K562 (cell line): ENCODE results near the gene PMP22. TPM values are rescaled to one million over a fixed set of nuclear protein-coding genes. Genes with fewer than 3 reads are reported as not detected.

Experiments used
- ATAC-seq: fragments of 200-7000 bp; cut with Tn5 transposase; 3 replicates; pipeline ENCODE4 v1.9.1; 2020; ENCODE audit warnings: moderate library complexity
- BruUV-seq: library from RNA; stranded (reverse); fragments of 400-500 nt; replicated peaks from 2 replicates; lab custom pipeline; 2021; lab: Mats Ljungman, UMichigan
- CTCF ChIA-PET: fragments of 300-600 bp; formaldehyde crosslinking; extraction: SDS; loops from one replicate; lab custom pipeline; 2021; ENCODE audit warnings: low intra/inter-chr PET ratio; lab: Yijun Ruan, JAX
- POLR2A ChIA-PET: fragments of 300-600, 350-650 bp; sonication (Branson Sonifier 250); formaldehyde crosslinking; extraction: SDS; loops from one replicate; lab custom pipeline; 2021; ENCODE audit warnings: antibody characterized with exemption, inconsistent platforms; lab: Yijun Ruan, JAX
- DNase-seq, 4 experiments: peaks; one replicate each; pipeline versions ENCODE4 v3.0.0 to v3.0.0-alpha.2; 2011 to 2018; ENCODE audit warnings: low spot score in 3 of 4, mixed read lengths in 3 of 4; ENCODE audit errors: extremely low read depth in 1 of 4
- FAIRE-seq: peaks from 2 replicates; lab custom pipeline; 2011; peaks lifted over from hg19 to GRCh38; lab: Jason Lieb, UNC
- H2AFZ ChIP-seq: 2 replicates; pipeline ENCODE4 v1.6.0; 2011; ENCODE audit warnings: low read depth, low read length, control low read depth, inconsistent platforms
- H3K27ac ChIP-seq: fragments of 200-600 bp; 3 replicates; pipeline ENCODE4 v1.8.0; 2011; ENCODE audit warnings: low read depth, mild to moderate bottlenecking, control low read depth, inconsistent platforms, low read length, moderate library complexity, mixed read lengths; ENCODE audit errors: extremely low read depth
- H3K27me3 ChIP-seq, 2 experiments: fragments of 300-600 bp in 1 of 2; 2 replicates in 1 of 2; 3 replicates in 1 of 2; pipeline versions ENCODE4 v1.6.0 to v1.8.0; 2011; ENCODE audit warnings: inconsistent platforms in 2 of 2, low read length in 2 of 2, mild to moderate bottlenecking in 1 of 2, mixed read lengths in 1 of 2, moderate library complexity in 1 of 2; ENCODE audit not compliant: control insufficient read depth in 2 of 2, insufficient read depth in 2 of 2
- H3K36me3 ChIP-seq: fragments of 300-600 bp; 3 replicates; pipeline ENCODE4 v1.8.0; 2011; ENCODE audit warnings: mild to moderate bottlenecking, low read length, inconsistent platforms; ENCODE audit not compliant: control insufficient read depth, insufficient read depth
- H3K4me1 ChIP-seq, 2 experiments: fragments of 200-600 bp in 1 of 2; replicated peaks in 1 of 2; 2 replicates in 1 of 2; 3 replicates in 1 of 2; pipeline versions ENCODE4 v1.5.1 to v1.8.0; 2011; ENCODE audit warnings: inconsistent platforms in 2 of 2, low read length in 2 of 2, mild to moderate bottlenecking in 1 of 2, mixed read lengths in 1 of 2, moderate library complexity in 1 of 2; ENCODE audit not compliant: control insufficient read depth in 2 of 2, insufficient read depth in 2 of 2
- H3K4me2 ChIP-seq: 2 replicates; pipeline ENCODE4 v1.6.1; 2011; ENCODE audit warnings: low read length, control low read depth, inconsistent platforms, mixed read lengths; ENCODE audit not compliant: insufficient read depth
- H3K4me3 ChIP-seq: fragments of 200-600 bp; sonication (generic), shearing (Covaris generic); 2 replicates; pipeline ENCODE4 v1.5.1; 2016; ENCODE audit warnings: control low read depth, inconsistent platforms
- H3K79me2 ChIP-seq: fragments of 200-600 bp; 3 replicates; pipeline ENCODE4 v1.8.0; 2011; ENCODE audit warnings: low read length, inconsistent platforms; ENCODE audit not compliant: control insufficient read depth, insufficient read depth
- H3K9ac ChIP-seq, 2 experiments: 2 replicates each; pipeline versions ENCODE4 v1.6.0 to v1.6.1; 2011; ENCODE audit warnings: low read depth in 2 of 2, low read length in 2 of 2, control low read depth in 1 of 2, inconsistent platforms in 1 of 2, mild to moderate bottlenecking in 1 of 2, mixed read lengths in 1 of 2; ENCODE audit not compliant: insufficient read depth in 1 of 2
- H3K9me1 ChIP-seq: one replicate; pipeline ENCODE4 v1.6.0; 2011; ENCODE audit warnings: inconsistent platforms, mild to moderate bottlenecking, low read length, moderate library complexity; ENCODE audit not compliant: control insufficient read depth, insufficient read depth
- H3K9me3 ChIP-seq: replicated peaks from 2 replicates; pipeline ENCODE4 v1.5.1; 2011; ENCODE audit warnings: low read depth, low read length, inconsistent platforms; ENCODE audit not compliant: control insufficient read depth, insufficient read depth
- H4K20me1 ChIP-seq: replicated peaks from 2 replicates; pipeline ENCODE4 v1.6.1; 2011; ENCODE audit warnings: low read length, inconsistent platforms, mixed read lengths; ENCODE audit not compliant: control insufficient read depth, insufficient read depth
- CEBPG ChIP-seq, 3 experiments: fragments of 200-800 bp in 1 of 3; sonication (Bioruptor generic) in 1 of 3; sonication (generic) in 1 of 3; formaldehyde crosslinking in 1 of 3; IDR thresholded peaks in 2 of 3; conservative IDR thresholded peaks in 1 of 3; 2 replicates each; pipeline versions ENCODE4 v1.6.1 to v1.8.0; 2016 to 2022; ENCODE audit warnings: missing compliant biosample characterization in 2 of 3, missing genetic modification characterization in 2 of 3, mild to moderate bottlenecking in 1 of 3, missing genetic modification reagents in 1 of 3
- CHD1 ChIP-seq: fragments of 200-600 bp; sonication (generic); IDR thresholded peaks from one replicate; pipeline ENCODE4 v1.6.1; 2012; ENCODE audit warnings: mild to moderate bottlenecking, moderate library complexity, low read length, inconsistent platforms
- FOSL1 ChIP-seq: fragments of 200-800 bp; sonication (Bioruptor generic); conservative IDR thresholded peaks from 2 replicates; pipeline ENCODE4 v1.6.1; 2016; ENCODE audit warnings: missing genetic modification characterization, missing compliant biosample characterization
- GABPB1 ChIP-seq: sonication (generic); formaldehyde crosslinking; IDR thresholded peaks from 2 replicates; pipeline ENCODE4 v1.8.0; 2022; ENCODE audit warnings: mild to moderate bottlenecking, missing genetic modification reagents
- MXI1 ChIP-seq: IDR thresholded peaks from 2 replicates; pipeline ENCODE4 v1.6.1; 2011; ENCODE audit warnings: low read depth, mild to moderate bottlenecking, improper control_type of control experiment, low read length
- NFYB ChIP-seq: IDR thresholded peaks from 2 replicates; pipeline ENCODE4 v1.6.1; 2011; ENCODE audit warnings: mild to moderate bottlenecking, moderate library complexity; ENCODE audit not compliant: insufficient read length; ENCODE audit errors: extremely low read depth
- SMARCB1 ChIP-seq: IDR thresholded peaks from 2 replicates; pipeline ENCODE4 v1.6.1; 2011; ENCODE audit warnings: improper control_type of control experiment, low read depth; ENCODE audit not compliant: insufficient read length
- SREBF2 ChIP-seq: sonication (generic); formaldehyde crosslinking; IDR thresholded peaks from 2 replicates; pipeline ENCODE4 v1.4.0; 2020; ENCODE audit warnings: mild to moderate bottlenecking, missing genetic modification reagents
- SRSF9 ChIP-seq: fragments of 200-400 bp; formaldehyde crosslinking; IDR thresholded peaks from 2 replicates; pipeline ENCODE4 v1.6.1; 2017; ENCODE audit warnings: low read depth, low read length, borderline replicate concordance
- ZC3H4 ChIP-seq: sonication (generic); formaldehyde crosslinking; IDR thresholded peaks from 2 replicates; pipeline ENCODE4 v1.9.0; 2021; ENCODE audit warnings: missing genetic modification reagents, borderline replicate concordance
- ZKSCAN8 ChIP-seq: fragments of 200-800 bp; sonication (Bioruptor generic); IDR thresholded peaks from 2 replicates; pipeline ENCODE4 v1.6.1; 2016; ENCODE audit warnings: missing genetic modification characterization, missing compliant biosample characterization
- ZNF165 ChIP-seq: fragments of 250-450 bp; sonication (Bioruptor Pico); IDR thresholded peaks from 2 replicates; pipeline ENCODE4 v1.4.0; 2020; ENCODE audit warnings: borderline replicate concordance
- ZNF197 ChIP-seq: fragments of 200-800 bp; sonication (Bioruptor generic); IDR thresholded peaks from 2 replicates; pipeline ENCODE4 v1.6.1; 2016; ENCODE audit warnings: low read depth, missing genetic modification characterization, missing compliant biosample characterization
- ZSCAN29 ChIP-seq: fragments of 450-650 bp; IDR thresholded peaks from 2 replicates; pipeline ENCODE4 v1.6.1; 2017
- WGBS: fragments of 100-300 bp; shearing (Covaris generic); methylation state at CpG from one replicate; pipeline ENCODE4 v1.1.6; 2016; ENCODE audit warnings: low coverage, mixed read lengths; ENCODE audit not compliant: insufficient coverage; ENCODE audit errors: missing lambda C conversion rate; 5-methylcytosine and 5-hydroxymethylcytosine counted together
- in situ Hi-C: fragments of 300-500 bp; cut with MboI; formaldehyde crosslinking; loops from 4 replicates; pipeline ENCODE4 v1.15.0; 2018; ENCODE audit warnings: inconsistent platforms, mixed read lengths
- intact Hi-C: fragments of 100-400 bp; cut with micrococcal nuclease; formaldehyde crosslinking; loops from 2 replicates; pipeline ENCODE4 v1.14.2; 2022
- polyA plus RNA-seq, 8 experiments: library from polyadenylated mRNA; depleted of rRNA in 4 of 8; stranded (reverse) in 5 of 8; unstranded in 3 of 8; fragments of >200 nt; fragmentation: Nextera tagmentation in 2 of 8; fragmentation: Illumina TruSeq in 1 of 8; extraction: Ambion mirVana in 2 of 8; extraction: Trizol in 1 of 8; gene quantifications; 2 replicates each; pipeline versions ENCODE4 v1.2.1 to v1.2.3, GENCODE V29; 2011 to 2014; ENCODE audit warnings: inconsistent platforms in 1 of 8, missing spikeins in 1 of 8
- total RNA-seq, 7 experiments: library from RNA; depleted of rRNA in 6 of 7; stranded (reverse); fragments of >200 nt in 6 of 7; fragmentation: Illumina TruSeq in 2 of 7; extraction: Trizol in 2 of 7; gene quantifications; 2 replicates each; pipeline versions ENCODE4 v1.2.1 to v1.2.3, GENCODE V29; 2011 to 2021; ENCODE audit warnings: low replicate concordance in 1 of 7
- TF ChIP-seq, protein P1 (sequence below): fragments of 250-450 bp; sonication (Bioruptor Pico); IDR thresholded peaks from 2 replicates; pipeline ENCODE4 v1.5.0; 2021

Gene PMP22
- total and polyA plus RNA-seq, 9 of the 15 experiments (the other 6 are each of a cell fraction or from before 2014, with no cell fraction given) = 12.6 to 62.3 (median 25.8) TPM

- no peak for TF ChIP-seq NFYB
- no peak for TF ChIP-seq FOSL1 (tag)
Measured at GRCh38 chr17:15308758-15309157, 43.6 kb upstream of the PMP22 start (continued).

DNA sequence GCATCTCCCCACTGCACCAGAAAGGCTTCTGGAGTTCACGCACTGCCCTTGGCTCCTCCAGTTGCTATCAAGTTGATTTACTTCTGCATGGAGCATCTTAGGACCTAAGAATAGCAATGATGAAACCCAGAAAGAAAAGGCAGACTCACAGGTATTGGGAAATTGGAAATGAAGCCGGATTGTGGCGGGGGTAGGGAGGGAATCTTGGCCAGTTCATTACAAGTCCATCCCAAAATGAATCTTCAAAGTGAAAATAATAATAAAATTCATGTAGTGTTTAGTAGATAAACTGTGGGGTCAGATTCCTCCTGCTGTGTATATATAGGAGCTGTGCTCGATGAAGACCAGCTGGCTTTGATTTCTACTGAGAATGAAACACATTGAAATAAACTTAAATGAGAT, 42.6 kb upstream of the PMP22 start:
- no peak overlapping the region for H3K4me2 ChIP-seq
- H3K4me1 ChIP-seq = no peaks in the 10 kb centered on the region
- ChIA-PET CTCF (no interaction called here), POLR2A (no interaction called here)
- intact Hi-C loops (no loop called here), in situ Hi-C loops (no loop called here)
- FAIRE-seq (no peak), ATAC-seq (no peak), DNase-seq (no peak)
- H2AFZ ChIP-seq = no peak overlapping the region
- H3K36me3 ChIP-seq = no peaks in the 10 kb centered on the region
- no peak overlapping the region for H3K27ac ChIP-seq
- no peaks in the 10 kb centered on the region for H4K20me1 ChIP-seq
- H3K27me3 ChIP-seq = peaks cover 0 to 22% of the 10 kb centered on the region in 2 experiments; a peak in 4 of 5 replicates
- no peaks in the 10 kb centered on the region for H3K9me3 ChIP-seq
- BruUV-seq = no TSS peak
- H3K79me2 ChIP-seq = no peaks in the 10 kb centered on the region
- H3K4me3 ChIP-seq = no peak overlapping the region
- H3K9ac ChIP-seq = no peak overlapping the region
- H3K9me1 ChIP-seq = no peaks in the 10 kb centered on the region
- WGBS = 4% methylated on average over 4 of the region's 4 CpGs
- no peak for TF ChIP-seq ZNF197
- TF ChIP-seq CEBPG (CRISPR knock-in tag; IDR thresholded peaks at IDR 0.05) = no peak
- TF ChIP-seq CEBPG (tag; conservative IDR thresholded peaks at IDR 0.05 in 1 of 2, IDR thresholded peaks at IDR 0.05 in 1 of 2) = no peak
- TF ChIP-seq, protein P1, sequence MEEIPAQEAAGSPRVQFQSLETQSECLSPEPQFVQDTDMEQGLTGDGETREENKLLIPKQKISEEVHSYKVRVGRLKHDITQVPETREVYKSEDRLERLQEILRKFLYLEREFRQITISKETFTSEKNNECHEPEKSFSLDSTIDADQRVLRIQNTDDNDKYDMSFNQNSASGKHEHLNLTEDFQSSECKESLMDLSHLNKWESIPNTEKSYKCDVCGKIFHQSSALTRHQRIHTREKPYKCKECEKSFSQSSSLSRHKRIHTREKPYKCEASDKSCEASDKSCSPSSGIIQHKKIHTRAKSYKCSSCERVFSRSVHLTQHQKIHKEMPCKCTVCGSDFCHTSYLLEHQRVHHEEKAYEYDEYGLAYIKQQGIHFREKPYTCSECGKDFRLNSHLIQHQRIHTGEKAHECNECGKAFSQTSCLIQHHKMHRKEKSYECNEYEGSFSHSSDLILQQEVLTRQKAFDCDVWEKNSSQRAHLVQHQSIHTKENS (CRISPR knock-in tag) = no peak
- no peak for TF ChIP-seq GABPB1
- TF ChIP-seq CHD1 = no peak
- TF ChIP-seq ZC3H4 (CRISPR knock-in tag) = no peak
- TF ChIP-seq ZKSCAN8 = no peak
- no peak for TF ChIP-seq ZSCAN29
- no peak for TF ChIP-seq SREBF2
- TF ChIP-seq SRSF9 = no peak
- TF ChIP-seq SMARCB1 = no peak
- TF ChIP-seq ZNF165 (CRISPR knock-in tag) = no peak
- no peak for TF ChIP-seq MXI1
